Epithelial cell of proximal tubule (primary cell): ENCODE data around the gene MAMDC2. TPM values are rescaled to one million over a fixed set of nuclear protein-coding genes. Genes with fewer than 3 reads are reported as not detected.

Source experiments
- DNase-seq: peaks from one replicate; pipeline ENCODE4 v3.0.0-alpha.2; 2011; ENCODE audit warnings: low read depth
- H3K4me3 ChIP-seq: 2 replicates; pipeline ENCODE4 v1.5.1; 2011; ENCODE audit warnings: low read depth, mild to moderate bottlenecking, low read length
- CTCF ChIP-seq: conservative IDR thresholded peaks from 2 replicates; pipeline ENCODE4 v1.5.1; 2012; ENCODE audit warnings: low read depth, mild to moderate bottlenecking, low read length
- total RNA-seq: library from RNA; depleted of rRNA; stranded (reverse); fragments of >200 nt; gene quantifications from 2 replicates; pipeline ENCODE4 v1.2.3, GENCODE V29; 2015

MAMDC2 gene
- total RNA-seq, 1 donor from 2014 or later, result 5.5 TPM

GRCh38 chr9:70045452-70045851 is 1.8 kb downstream of the MAMDC2 start:
- no peak for DNase-seq
- TF ChIP-seq CTCF, result no peak
- no peak overlapping the region for H3K4me3 ChIP-seq

- H3K4me3 ChIP-seq, result no peak overlapping the region
- DNase-seq, result no peak
- no peak for TF ChIP-seq CTCF
Measured at GRCh38 chr9:70046274-70047070, 2.8 kb downstream of the MAMDC2 start.

GRCh38 chr9:70049236-70049635 is 5.6 kb downstream of the MAMDC2 start:
- no peak for TF ChIP-seq CTCF
- no peak overlapping the region for H3K4me3 ChIP-seq
- no peak for DNase-seq

- DNase-seq, result no peak
- no peak overlapping the region for H3K4me3 ChIP-seq
- TF ChIP-seq CTCF, result no peak
Measured at GRCh38 chr9:70049672-70050271, 6.1 kb downstream of the MAMDC2 start.

GRCh38 chr9:70052768-70053167 is 9.1 kb downstream of the MAMDC2 start:
- TF ChIP-seq CTCF, result no peak
- H3K4me3 ChIP-seq, result no peak overlapping the region
- no peak for DNase-seq

- DNase-seq, result peak; percentile 60
- no peak for TF ChIP-seq CTCF
- no peak overlapping the region for H3K4me3 ChIP-seq
Measured at GRCh38 chr9:70053864-70054263, 10.2 kb downstream of the MAMDC2 start.
